GM18505 (cell line): ENCODE measurements around the gene IGFBP6.

Experiments
- ATAC-seq: cut with Tn5 transposase; IDR thresholded peaks from one replicate; pipeline ENCODE4 v1.9.1; 2021; ENCODE audit not compliant: unreplicated experiment
- POLR2A ChIP-seq: IDR thresholded peaks from 4 replicates; pipeline ENCODE4 v1.6.1; 2011; ENCODE audit warnings: borderline replicate concordance; ENCODE audit not compliant: insufficient read depth, insufficient read length; ENCODE audit errors: extremely low read depth

IGFBP6 gene

DNA sequence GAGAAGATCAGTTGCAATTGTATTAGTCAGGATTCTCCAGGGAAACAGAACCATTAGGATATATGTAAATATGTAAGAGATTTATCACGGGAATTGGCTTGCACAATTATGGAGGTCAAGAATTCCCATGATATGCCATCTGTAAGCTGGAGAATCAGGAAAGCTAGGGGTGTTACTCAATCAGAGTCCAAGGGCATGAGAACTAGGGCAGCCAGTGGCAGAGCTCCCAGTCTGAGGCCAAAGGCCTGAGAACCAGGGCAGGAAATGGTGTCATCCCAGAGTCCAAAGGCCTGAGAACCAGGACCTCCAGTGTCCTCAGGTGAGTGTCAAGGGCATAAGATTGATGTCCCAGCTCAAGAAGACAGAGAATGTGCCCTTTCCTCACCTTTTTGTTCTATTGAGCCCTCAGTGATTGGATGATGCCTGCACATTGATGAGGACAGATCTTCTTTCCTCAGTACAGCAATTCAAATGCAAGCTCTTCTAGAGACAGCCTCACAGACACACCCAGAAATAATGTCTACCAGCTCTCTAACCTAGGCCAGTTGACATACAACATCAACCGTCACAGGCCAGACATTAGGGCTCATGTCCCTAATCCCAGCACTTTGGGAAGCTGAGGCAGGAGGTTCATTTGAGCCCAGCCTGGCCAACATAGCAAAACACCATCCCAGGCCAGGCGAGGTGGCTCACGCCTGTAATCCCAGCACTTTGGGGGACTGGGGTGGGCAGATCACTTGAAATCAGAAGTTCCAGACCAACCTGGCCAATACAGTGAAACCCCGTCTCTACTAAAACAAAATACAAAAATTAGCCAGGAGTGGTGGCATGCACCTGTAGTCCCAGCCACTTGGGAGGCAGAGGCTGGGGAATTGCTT is 48.2 kb downstream of the IGFBP6 start:
- no peak for TF ChIP-seq POLR2A
- no peak for ATAC-seq

DNA sequence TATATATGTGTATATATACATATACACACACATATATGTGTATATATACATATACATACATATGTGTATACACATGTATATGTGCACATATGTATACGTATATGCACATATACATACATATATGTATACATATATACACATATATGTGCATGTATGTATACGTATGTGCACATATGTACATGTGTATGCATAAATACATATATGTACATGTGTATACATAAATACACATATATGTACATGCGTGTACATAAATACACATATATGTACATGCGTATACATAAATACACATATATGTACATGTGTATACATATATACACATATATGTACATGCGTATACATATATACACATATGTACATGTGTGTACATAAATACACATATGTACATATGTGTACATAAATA is 49.7 kb downstream of the IGFBP6 start:
- no peak for TF ChIP-seq POLR2A
- ATAC-seq: no peak

- no peak for ATAC-seq
- TF ChIP-seq POLR2A: no peak
These were observed 50.2 kb downstream of the IGFBP6 start for GRCh38 chr12:53147653-53148052.

GRCh38 chr12:53151039-53151438 is 53.6 kb downstream of the IGFBP6 start:
- no peak for TF ChIP-seq POLR2A
- no peak for ATAC-seq
